PC-3 (cell line): ENCODE measurements around the gene AIFM3. TPM values are rescaled to one million over a fixed set of nuclear protein-coding genes. Genes with fewer than 3 reads are reported as not detected.
A peak's percentile ranks its signal among the peaks of the same experiment; 100 is the strongest.

Source experiments
- ATAC-seq: fragments of 200-7000 bp; cut with Tn5 transposase; 2 replicates; pipeline ENCODE4 v1.9.1; 2020; ENCODE audit warnings: mild to moderate bottlenecking, moderate library complexity
- BruUV-seq: library from RNA; stranded (reverse); fragments of 400-500 nt; replicated peaks from 2 replicates; lab custom pipeline; 2021; lab: Mats Ljungman, UMichigan
- CTCF ChIA-PET: fragments of 300-600 bp; sonication (Branson Sonifier 250); formaldehyde crosslinking; loops from one replicate; lab custom pipeline; 2022; ENCODE audit warnings: antibody characterized with exemption; lab: Charles Lee
- POLR2A ChIA-PET: fragments of 300-600 bp; sonication (Branson Sonifier 250); formaldehyde crosslinking; loops from one replicate; lab custom pipeline; 2022; ENCODE audit warnings: antibody characterized with exemption; ENCODE audit not compliant: unreplicated experiment; lab: Charles Lee
- DNase-seq: peaks from one replicate; pipeline ENCODE4 v3.0.0-alpha.2; 2015
- H2AFZ ChIP-seq: fragments of 300-600 bp; sonication (generic); 2 replicates; pipeline ENCODE4 v1.6.0; 2016; ENCODE audit warnings: antibody characterized with exemption, low read length
- H3F3A ChIP-seq: fragments of 300-600 bp; sonication (generic); one replicate; pipeline ENCODE4 v1.6.0; 2017; ENCODE audit warnings: antibody characterized with exemption, low read length, control low read depth, mild to moderate bottlenecking; ENCODE audit not compliant: unreplicated experiment
- H3K27ac ChIP-seq: fragments of 300-600 bp; sonication (generic); 2 replicates; pipeline ENCODE4 v1.5.1; 2016; ENCODE audit warnings: mild to moderate bottlenecking, low read length
- H3K27me3 ChIP-seq: fragments of 300-600 bp; sonication (generic); 2 replicates; pipeline ENCODE4 v1.6.1; 2016; ENCODE audit warnings: low read length, mixed read lengths
- H3K36me3 ChIP-seq: fragments of 300-600 bp; sonication (generic); 2 replicates; pipeline ENCODE4 v1.6.1; 2016; ENCODE audit warnings: low read depth, mixed run types, low read length, mixed read lengths
- H3K4me1 ChIP-seq: fragments of 300-600 bp; sonication (generic); 2 replicates; pipeline ENCODE4 v1.5.1; 2016; ENCODE audit warnings: low read length; ENCODE audit not compliant: insufficient read depth
- H3K4me2 ChIP-seq: fragments of 300-600 bp; sonication (generic); 2 replicates; pipeline ENCODE4 v1.6.0; 2016; ENCODE audit warnings: low read length
- H3K4me3 ChIP-seq: fragments of 300-600 bp; sonication (generic); 2 replicates; pipeline ENCODE4 v1.5.1; 2016; ENCODE audit warnings: mild to moderate bottlenecking, low read length, mixed read lengths
- H3K79me2 ChIP-seq: fragments of 300-600 bp; sonication (generic); 2 replicates; pipeline ENCODE4 v1.6.1; 2017; ENCODE audit warnings: low read length, mixed read lengths
- H3K9ac ChIP-seq: fragments of 300-600 bp; sonication (generic); 2 replicates; pipeline ENCODE4 v1.6.0; 2016; ENCODE audit warnings: mild to moderate bottlenecking, low read length
- H3K9me2 ChIP-seq: fragments of 300-600 bp; sonication (generic); replicated peaks from 2 replicates; pipeline ENCODE4 v1.6.1; 2016; ENCODE audit warnings: mixed run types, low read length, mixed read lengths
- H3K9me3 ChIP-seq: fragments of 300-600 bp; sonication (generic); 2 replicates; pipeline ENCODE4 v1.6.1; 2016; ENCODE audit warnings: low read length, mixed read lengths
- H4K20me1 ChIP-seq: fragments of 300-600 bp; sonication (generic); 2 replicates; pipeline ENCODE4 v1.6.1; 2016; ENCODE audit warnings: low read length, mixed read lengths
- EZH2 ChIP-seq: fragments of 300-600 bp; sonication (generic); IDR thresholded peaks from one replicate; pipeline ENCODE4 v1.6.1; 2017; ENCODE audit warnings: antibody characterized with exemption, mild to moderate bottlenecking, low read length; ENCODE audit not compliant: unreplicated experiment
- EZH2phosphoT487 ChIP-seq: fragments of 300-600 bp; sonication (generic); IDR thresholded peaks from 2 replicates; pipeline ENCODE4 v1.6.1; 2018; ENCODE audit warnings: mild to moderate bottlenecking, antibody characterized with exemption, low read length, borderline replicate concordance
- intact Hi-C: fragments of 100-400 bp; cut with micrococcal nuclease; formaldehyde crosslinking; loops from 2 replicates; pipeline ENCODE4 v1.9.0; 2023
- total RNA-seq: library from RNA; depleted of rRNA; stranded (reverse); fragments of >200 nt; gene quantifications from 2 replicates; pipeline ENCODE4 v1.2.3, GENCODE V29; 2014
- TF ChIP-seq, protein P1 (sequence below): fragments of 300-600 bp; sonication (generic); conservative IDR thresholded peaks from 2 replicates; pipeline ENCODE4 v1.5.1; 2017; ENCODE audit warnings: antibody characterized with exemption, low read depth, mild to moderate bottlenecking, low read length

The AIFM3 gene
- total RNA-seq, 1 experiment from 2014 or later: 1.5 TPM

GRCh38 chr22:21016644-21017420, 49.8 kb downstream of the AIFM3 start:
- no peak for DNase-seq
- H3K4me2 ChIP-seq: no peak overlapping the region
- peaks cover 7% of the 10 kb centered on the region; the same call in 1 of the 2 replicates for H3K4me1 ChIP-seq
- H3K9ac ChIP-seq: no peak overlapping the region
- ChIA-PET POLR2A (no interaction called here), CTCF (interaction anchor here (0.7 kb wide), 1 partner anchor 13 kb away, joined by 11 read pairs; no protein-coding TSS in a partner anchor)
- H3K36me3 ChIP-seq: no peaks in the 10 kb centered on the region
- H3K9me2 ChIP-seq: no peaks in the 10 kb centered on the region
- no peaks in the 10 kb centered on the region for H3K9me3 ChIP-seq
- BruUV-seq: no TSS peak
- TF ChIP-seq EZH2phosphoT487: no peak
- no peaks in the 10 kb centered on the region for H3K27me3 ChIP-seq
- ATAC-seq: no peak
- intact Hi-C loops: no loop called here
- H3F3A ChIP-seq: no peaks in the 10 kb centered on the region
- H3K4me3 ChIP-seq: no peak overlapping the region
- no peak overlapping the region for H3K27ac ChIP-seq
- H2AFZ ChIP-seq: no peak overlapping the region
- H4K20me1 ChIP-seq: no peaks in the 10 kb centered on the region
- H3K79me2 ChIP-seq: no peaks in the 10 kb centered on the region

DNA sequence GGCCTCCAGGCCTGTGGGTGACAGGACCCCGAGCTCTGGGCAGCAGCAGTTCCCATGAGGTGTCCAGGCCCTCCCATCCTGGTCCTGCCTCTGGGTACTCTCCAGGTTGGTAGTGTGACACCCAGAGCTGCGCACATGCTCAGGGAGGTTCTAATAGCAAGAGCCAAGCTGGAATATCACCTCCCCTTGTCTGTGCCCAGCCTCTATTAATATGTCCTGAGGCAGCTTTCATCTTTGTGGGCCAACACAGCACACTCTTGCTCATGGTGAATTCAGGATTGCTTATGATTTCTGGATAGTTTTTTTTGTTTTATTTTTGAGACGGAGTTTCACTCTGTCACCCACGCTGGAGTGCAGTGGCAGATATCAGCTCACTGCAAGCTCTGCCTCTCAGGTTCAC, 51.3 kb downstream of the AIFM3 start:
- no peak for ATAC-seq
- ChIA-PET CTCF (no interaction called here), POLR2A (no interaction called here)
- no peaks in the 10 kb centered on the region for H3K79me2 ChIP-seq
- H2AFZ ChIP-seq: no peak overlapping the region
- no peaks in the 10 kb centered on the region for H3K9me2 ChIP-seq
- no peaks in the 10 kb centered on the region for H4K20me1 ChIP-seq
- TF ChIP-seq EZH2phosphoT487 (no peak), EZH2 (no peak)
- TF ChIP-seq, protein P1, sequence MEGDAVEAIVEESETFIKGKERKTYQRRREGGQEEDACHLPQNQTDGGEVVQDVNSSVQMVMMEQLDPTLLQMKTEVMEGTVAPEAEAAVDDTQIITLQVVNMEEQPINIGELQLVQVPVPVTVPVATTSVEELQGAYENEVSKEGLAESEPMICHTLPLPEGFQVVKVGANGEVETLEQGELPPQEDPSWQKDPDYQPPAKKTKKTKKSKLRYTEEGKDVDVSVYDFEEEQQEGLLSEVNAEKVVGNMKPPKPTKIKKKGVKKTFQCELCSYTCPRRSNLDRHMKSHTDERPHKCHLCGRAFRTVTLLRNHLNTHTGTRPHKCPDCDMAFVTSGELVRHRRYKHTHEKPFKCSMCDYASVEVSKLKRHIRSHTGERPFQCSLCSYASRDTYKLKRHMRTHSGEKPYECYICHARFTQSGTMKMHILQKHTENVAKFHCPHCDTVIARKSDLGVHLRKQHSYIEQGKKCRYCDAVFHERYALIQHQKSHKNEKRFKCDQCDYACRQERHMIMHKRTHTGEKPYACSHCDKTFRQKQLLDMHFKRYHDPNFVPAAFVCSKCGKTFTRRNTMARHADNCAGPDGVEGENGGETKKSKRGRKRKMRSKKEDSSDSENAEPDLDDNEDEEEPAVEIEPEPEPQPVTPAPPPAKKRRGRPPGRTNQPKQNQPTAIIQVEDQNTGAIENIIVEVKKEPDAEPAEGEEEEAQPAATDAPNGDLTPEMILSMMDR: no peak
- no peak overlapping the region for H3K9ac ChIP-seq
- H3K9me3 ChIP-seq: no peaks in the 10 kb centered on the region
- intact Hi-C loops: no loop called here
- BruUV-seq: no TSS peak
- no peaks in the 10 kb centered on the region for H3K27me3 ChIP-seq
- no peak overlapping the region for H3K27ac ChIP-seq
- H3K4me1 ChIP-seq: peaks cover 7% of the 10 kb centered on the region; the same call in 1 of the 2 replicates
- no peak overlapping the region for H3K4me2 ChIP-seq
- no peak for DNase-seq
- H3K36me3 ChIP-seq: no peaks in the 10 kb centered on the region
- H3K4me3 ChIP-seq: no peak overlapping the region
- H3F3A ChIP-seq: no peaks in the 10 kb centered on the region

GRCh38 chr22:21020802-21021429, 53.9 kb downstream of the AIFM3 start:
- no peak overlapping the region for H3K4me2 ChIP-seq
- no peak overlapping the region for H3K9ac ChIP-seq
- no peaks in the 10 kb centered on the region for H3K4me1 ChIP-seq
- no peaks in the 10 kb centered on the region for H3K79me2 ChIP-seq
- DNase-seq (peak; percentile 16), ATAC-seq (no peak)
- no peaks in the 10 kb centered on the region for H3F3A ChIP-seq
- no peak overlapping the region for H3K4me3 ChIP-seq
- no peaks in the 10 kb centered on the region for H3K27me3 ChIP-seq
- CTCF ChIA-PET: no interaction called here
- POLR2A ChIA-PET: no interaction called here
- H3K27ac ChIP-seq: no peak overlapping the region
- H3K9me2 ChIP-seq: no peaks in the 10 kb centered on the region
- no peaks in the 10 kb centered on the region for H3K9me3 ChIP-seq
- BruUV-seq: no TSS peak
- no peak overlapping the region for H2AFZ ChIP-seq
- TF ChIP-seq EZH2: no peak
- TF ChIP-seq, protein P1: peak; percentile 48
- H3K36me3 ChIP-seq: no peaks in the 10 kb centered on the region
- no peaks in the 10 kb centered on the region for H4K20me1 ChIP-seq
- intact Hi-C loops: no loop called here
